Kidney capillary endothelial cell (primary cell): ENCODE measurements around the gene PRR35.
"Not testable (repeated sequence)": the region's sequence is repeated elsewhere in the genome, so short reads cannot be mapped to it uniquely, and the experiment has no call there.

Source experiments
- DNase-seq: peaks from one replicate; pipeline ENCODE4 v3.0.0-alpha.2; 2018; ENCODE audit warnings: low spot score

Gene PRR35

DNA sequence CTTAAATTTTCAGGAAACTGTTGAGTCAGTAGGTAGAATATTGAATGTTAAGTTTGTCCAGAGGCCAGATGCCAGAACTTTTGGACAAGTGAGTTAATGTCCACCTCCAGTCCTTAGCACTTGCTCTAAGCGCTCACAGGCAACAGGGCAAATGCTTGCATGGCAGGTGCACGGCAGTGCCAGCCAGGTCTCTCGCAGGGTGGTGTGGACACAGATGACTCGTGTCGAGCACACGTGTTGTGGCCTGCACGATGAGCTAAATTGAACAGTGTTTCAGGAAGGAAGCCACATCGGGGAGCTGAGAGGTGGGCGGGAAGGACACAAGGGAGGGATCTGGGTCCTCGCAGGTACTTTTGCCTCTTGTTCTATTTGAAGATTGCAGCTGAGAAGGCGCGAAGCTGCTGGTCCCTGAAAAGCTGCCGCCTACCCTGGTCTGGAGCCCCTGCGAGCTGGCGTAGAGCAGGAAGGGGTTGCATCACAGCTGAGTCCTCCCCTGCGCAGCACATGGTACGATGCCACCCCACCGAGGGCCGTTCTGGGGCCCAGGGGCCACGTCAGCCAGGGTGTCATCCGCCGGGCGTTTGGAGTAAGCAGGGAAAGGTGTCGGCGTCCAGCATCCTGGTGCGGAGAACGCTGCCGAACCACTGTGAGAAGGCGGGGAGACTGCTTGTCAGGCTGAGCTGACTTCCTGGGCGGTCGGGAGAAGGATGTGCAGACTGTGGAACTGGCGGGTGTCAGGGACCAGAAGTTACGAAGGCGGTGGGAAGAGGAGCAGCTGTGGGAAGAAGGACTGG lies 35.9 kb downstream of the PRR35 start:
- DNase-seq: no peak

DNA sequence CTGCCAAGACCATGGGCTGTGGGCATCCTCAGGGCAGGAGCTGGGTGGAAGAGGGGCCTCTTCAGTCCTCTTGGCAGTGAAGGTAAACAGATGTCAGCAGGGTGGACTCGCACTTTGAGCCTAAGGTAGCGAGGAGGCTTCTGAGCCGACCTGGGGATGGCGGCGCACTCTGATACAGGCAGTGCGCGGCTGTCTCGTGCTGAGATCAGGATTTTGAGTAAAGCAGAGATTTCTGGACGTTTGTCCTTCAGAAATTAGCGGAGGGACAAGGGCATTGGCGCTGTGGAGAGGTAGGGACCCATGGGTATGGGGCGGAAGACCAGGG lies 36.5 kb downstream of the PRR35 start:
- DNase-seq: no peak

DNA sequence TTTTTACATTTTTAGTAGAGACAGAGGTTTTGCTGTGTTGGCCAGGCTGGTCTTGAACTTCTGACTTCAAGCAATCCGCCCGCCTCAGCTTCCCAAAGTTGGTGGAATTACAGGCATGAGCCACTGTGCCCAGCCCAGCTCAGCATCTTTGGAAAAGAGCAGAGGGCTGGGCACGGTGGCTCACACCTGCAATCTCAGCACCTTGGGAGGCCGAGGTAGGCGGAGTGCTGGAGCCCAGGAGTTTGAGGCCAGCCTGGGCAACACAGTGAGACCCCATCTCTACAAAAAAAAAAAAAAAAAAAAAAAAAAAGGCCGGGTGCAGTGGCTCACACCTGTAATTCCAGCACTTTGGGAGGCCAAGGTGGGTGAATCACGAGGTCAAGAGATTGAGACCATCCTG lies 37.5 kb downstream of the PRR35 start:
- not testable (repeated sequence) for DNase-seq

DNA sequence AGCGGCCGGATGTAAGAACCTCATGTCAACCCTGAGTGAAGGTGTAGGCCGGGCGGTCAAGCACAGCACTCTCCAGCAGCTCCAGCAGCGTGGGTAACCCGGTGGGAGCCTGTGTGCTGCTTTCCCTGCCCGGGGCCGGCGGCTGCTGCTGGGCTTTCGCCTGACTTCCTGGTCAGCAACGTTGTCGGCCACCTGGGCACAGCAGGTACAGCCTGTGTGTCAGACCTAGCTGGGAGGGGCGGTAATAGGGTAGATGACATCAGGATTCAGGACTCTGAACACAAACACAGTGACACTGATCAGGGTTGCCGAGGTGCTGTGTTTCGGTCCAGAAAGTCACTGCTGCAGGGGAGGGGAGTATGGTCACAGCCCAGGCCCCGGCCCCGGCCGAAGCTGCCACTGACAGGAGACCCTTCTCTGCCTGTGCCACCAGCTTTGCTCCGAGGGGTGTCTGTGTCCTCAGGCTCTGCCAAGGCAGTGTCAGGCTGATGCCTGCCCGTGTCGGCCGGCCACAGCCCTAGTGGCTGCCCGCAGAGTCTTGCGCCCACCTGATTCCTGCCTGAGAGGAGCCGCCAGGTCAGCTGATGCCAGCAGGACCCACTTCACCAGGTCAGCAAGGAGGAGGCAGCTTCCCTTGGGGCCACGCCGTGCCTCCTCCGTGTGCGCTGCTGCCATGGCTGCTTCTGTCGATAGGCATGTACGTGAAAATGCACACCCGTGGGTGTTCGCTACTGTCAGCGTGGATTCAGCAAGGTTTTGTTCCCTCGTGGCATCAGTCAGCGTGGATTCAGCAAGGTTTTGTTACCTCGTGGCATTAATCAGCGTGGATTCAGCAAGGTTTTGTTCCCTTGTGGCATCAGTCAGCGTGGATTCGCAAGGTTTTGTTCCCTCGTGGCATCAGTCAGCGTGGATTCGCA lies 38.9 kb downstream of the PRR35 start:
- no peak for DNase-seq

DNA sequence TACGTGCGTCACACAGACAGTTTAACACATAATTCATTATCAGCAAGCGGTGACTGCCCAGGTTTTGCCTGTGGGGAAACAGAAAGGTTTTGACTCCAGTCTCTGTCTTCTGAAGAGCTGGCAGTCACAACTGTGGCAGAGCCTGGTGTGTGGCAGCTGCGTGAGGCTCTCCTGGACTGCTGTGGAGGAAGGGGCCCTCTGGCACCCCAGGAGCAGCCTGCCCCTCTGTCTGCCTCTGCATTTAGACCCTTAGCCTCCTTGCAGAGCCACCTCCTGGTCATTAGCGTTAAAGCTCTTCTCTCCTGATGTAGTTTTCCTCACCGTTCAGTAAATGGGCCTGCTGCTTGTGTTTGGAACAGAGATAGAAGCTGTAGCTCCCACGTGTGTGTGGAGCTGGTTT lies 40.6 kb downstream of the PRR35 start:
- no peak for DNase-seq

DNA sequence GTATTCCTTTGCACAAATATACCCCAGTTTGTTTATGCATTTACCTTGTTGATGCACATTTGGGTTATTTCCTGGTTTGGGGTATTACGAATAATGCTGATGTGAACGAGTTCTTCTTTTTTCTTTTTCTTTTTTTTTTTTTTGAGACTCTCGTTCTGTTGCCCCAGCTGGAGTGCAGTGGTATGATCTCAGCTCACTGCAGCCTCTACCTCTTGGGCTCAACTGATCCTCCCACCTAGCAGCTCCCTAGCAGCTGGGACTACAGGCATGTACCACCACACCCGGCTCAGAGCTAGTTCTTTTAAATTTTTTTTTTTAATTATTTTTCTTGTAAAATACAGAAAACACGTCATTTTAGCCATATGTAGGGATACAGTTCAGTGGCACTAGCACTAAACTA lies 43.7 kb downstream of the PRR35 start:
- no peak for DNase-seq

DNA sequence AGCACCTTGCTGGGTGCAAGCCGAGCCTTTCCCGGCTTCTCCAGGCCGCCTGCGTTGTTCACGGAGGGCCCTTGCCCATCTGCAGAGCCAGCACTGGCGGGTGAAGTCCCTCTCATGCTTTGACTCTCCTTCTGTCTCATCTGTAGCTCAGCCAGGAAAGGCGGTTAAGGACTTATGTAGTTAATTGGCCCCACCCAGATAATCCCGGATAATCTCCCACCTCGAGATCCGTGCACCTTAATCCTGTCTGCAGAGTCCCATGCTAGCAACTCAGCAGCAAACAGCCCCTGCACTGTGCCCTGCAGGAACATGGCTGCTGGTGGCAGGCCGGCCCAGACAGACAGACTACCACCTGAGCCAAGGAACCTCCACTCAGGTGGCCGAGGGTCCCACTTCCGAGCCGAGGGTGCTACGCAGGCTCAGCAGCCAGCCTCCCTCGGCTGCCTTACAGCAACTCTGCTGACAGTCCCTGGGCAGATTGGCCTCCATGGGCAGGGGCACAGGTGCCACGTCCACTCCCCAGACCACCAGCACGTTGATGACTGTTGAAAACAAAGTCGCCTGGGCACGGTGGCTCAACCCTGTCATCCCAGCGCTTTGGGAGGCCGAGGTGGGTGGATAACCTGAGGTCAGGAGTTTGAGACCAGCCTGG lies 46.6 kb downstream of the PRR35 start:
- DNase-seq: no peak

DNA sequence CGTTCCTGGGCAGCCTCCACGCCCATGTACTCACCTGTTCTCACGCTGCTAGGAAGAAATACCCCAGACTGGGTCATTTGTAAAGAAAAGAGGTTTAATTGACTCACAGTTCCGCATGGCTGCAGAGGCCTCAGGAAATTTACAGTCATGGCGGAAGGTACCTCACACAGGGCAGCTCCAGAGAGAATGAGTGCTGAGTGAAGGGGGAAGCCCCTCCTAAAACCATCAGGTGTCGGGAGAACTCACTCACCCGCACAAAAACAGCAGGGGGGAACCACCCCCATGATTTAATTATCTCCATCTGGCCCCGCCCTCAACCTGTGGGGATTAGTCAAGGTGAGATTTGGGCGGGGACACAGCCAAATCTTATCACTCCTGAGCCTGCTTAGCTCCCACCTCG lies 47.8 kb downstream of the PRR35 start:
- no peak for DNase-seq

DNA sequence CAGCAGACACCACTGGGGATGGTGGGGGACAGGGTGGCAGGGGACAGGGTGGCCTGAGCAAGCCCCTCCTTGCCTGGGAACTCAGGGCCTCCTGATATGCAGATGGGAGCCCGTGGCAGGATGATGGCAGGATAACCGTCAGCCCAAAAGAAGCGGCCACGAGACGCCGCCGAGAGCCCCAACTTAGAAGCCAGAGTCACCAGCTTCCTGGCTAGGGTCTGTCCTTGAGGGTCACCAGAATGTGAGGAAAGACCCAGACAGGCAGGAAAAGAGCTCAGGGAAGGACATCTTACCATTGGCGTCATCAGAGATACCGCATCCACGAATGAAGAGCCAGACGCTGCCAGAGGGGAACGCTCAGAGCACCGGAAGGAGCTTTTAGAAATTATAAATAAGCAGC lies 49.1 kb downstream of the PRR35 start:
- DNase-seq: no peak

DNA sequence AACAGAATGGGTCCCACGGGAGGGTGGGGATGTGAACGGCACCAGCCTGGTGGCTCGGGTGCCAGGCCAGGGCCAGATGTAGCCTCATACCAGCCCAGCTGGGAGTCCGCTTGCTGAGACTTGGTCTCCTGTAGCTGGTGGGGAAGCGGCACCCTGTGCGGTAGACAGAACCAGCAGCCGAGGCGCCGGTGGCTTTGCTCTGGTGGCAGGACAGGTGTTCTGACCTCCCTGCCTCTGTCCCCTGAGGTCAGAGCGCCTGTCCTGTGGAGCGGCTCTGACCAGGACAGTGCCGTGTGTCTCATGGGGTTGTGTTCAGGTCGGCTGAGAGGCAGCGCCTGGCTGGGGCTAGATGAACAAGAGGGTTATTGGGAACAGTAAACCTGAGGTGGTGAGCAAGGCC lies 49.8 kb downstream of the PRR35 start:
- DNase-seq: no peak

DNA sequence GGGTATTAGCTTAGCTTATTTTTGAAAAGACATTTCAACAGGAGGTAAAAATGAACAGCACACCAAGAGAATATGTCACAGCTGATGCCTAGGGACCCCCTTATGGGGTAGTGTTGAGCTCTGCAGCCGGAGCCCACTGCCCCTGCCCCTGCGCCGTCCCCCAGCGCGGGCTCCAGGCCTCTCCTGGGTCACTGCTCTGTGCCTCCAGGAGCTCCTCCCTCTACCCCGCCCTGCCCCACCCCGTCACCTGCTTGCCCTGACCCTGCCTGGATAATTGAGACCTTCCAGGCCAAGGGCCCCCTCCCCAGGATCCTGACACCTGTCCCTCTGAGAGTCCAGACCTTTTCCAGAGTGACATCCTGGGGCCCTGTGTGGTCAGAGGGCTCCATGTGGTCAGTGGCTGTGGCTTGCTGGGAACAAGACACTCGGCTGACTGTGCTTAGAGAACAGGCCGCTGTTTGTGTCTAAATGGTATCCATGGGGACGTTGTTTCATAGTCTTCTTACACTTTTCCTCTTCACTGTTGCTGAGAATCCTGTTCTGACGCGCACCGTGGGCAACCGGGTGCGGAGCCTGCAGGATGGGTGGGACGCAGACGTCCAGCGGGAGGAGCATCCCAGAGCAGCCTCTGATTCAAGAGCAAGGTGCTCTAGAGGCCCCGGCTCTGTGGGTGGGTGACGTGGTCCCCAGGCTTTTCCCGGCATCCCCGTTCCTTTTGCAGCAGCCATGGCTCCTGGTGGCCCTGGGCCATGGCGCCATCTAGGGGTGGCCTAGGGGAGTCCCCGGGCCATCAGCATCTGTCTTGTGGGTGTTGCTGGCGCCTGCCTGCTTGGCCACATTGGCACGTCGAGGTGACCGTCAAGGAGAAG lies 50.6 kb downstream of the PRR35 start:
- no peak for DNase-seq

DNA sequence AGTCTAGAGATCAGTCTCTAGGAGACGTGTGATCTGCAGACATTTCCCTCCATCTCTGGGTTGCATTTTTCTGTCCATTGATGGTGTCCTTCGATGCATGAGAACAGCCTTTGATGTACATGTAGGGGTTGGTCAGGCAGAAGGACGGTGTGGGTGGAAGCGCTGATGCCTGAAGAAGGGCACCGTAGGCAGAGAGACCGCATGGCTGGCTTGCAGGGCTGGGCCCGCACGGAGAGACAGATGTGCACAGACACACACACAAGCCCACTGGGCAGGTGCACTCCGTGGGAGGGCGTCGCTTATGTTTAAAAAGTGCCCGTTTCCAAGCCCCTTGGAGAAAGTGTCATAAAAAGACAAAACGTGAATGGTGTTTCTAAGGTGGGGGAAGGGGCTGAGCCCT lies 54.9 kb downstream of the PRR35 start:
- no peak for DNase-seq
